GM12878 (cell line): ENCODE data around the gene SLC25A15. TPM values are rescaled to one million over a fixed set of nuclear protein-coding genes. Genes with fewer than 3 reads are reported as not detected.

Experiments used
- ATAC-seq: fragments of 200-7000 bp; cut with Tn5 transposase; 3 replicates; pipeline ENCODE4 v1.9.1; 2020; ENCODE audit warnings: mild to moderate bottlenecking, moderate library complexity
- BruUV-seq: library from RNA; stranded (reverse); fragments of 400-500 nt; replicated peaks from 2 replicates; lab custom pipeline; 2021; lab: Mats Ljungman, UMichigan
- CTCF ChIA-PET: fragments of 300-600 bp; sonication (Branson Sonifier 250); formaldehyde crosslinking; extraction: SDS; loops from one replicate; lab custom pipeline; 2021; ENCODE audit warnings: inconsistent platforms; lab: Yijun Ruan, JAX
- POLR2A ChIA-PET: fragments of 350-600 bp; formaldehyde crosslinking; extraction: SDS; loops from one replicate; lab custom pipeline; 2021; ENCODE audit warnings: inconsistent platforms; lab: Charles Lee
- RAD21 ChIA-PET: fragments of 300-600 bp; sonication (Branson Sonifier 250); formaldehyde crosslinking; loops from one replicate; lab custom pipeline; 2023; ENCODE audit warnings: antibody characterized with exemption; ENCODE audit not compliant: unreplicated experiment; lab: Charles Lee
- SMC1A ChIA-PET: fragments of 300-600 bp; sonication (Branson Sonifier 250); formaldehyde crosslinking; loops from one replicate; lab custom pipeline; 2023; ENCODE audit not compliant: unreplicated experiment, uncharacterized antibody; lab: Charles Lee
- DNase-seq: peaks from one replicate; pipeline ENCODE4 v3.0.0-alpha.2; 2011; ENCODE audit warnings: low read depth, low spot score
- FAIRE-seq: peaks from 3 replicates; lab custom pipeline; 2011; peaks lifted over from hg19 to GRCh38; lab: Jason Lieb, UNC
- H2AFZ ChIP-seq: 2 replicates; pipeline ENCODE4 v1.6.0; 2011; ENCODE audit warnings: low read depth, low read length, control low read depth; ENCODE audit not compliant: control insufficient read depth
- H3K27ac ChIP-seq: 2 replicates; pipeline ENCODE4 v1.5.1; 2011; ENCODE audit warnings: control low read depth; ENCODE audit not compliant: control insufficient read depth, insufficient read depth
- H3K27me3 ChIP-seq, 2 experiments: replicated peaks in 1 of 2; 2 replicates each; pipeline versions ENCODE4 v1.6.0 to v1.6.1; 2011; ENCODE audit warnings: low read length in 1 of 2; ENCODE audit not compliant: control insufficient read depth in 2 of 2, insufficient read depth in 2 of 2
- H3K36me3 ChIP-seq, 2 experiments: 2 replicates each; pipeline ENCODE4 v1.5.1; 2011; ENCODE audit warnings: low read length in 1 of 2; ENCODE audit not compliant: control insufficient read depth in 2 of 2, insufficient read depth in 2 of 2
- H3K4me1 ChIP-seq: 2 replicates; pipeline ENCODE4 v1.6.1; 2011; ENCODE audit warnings: mild to moderate bottlenecking, low read length, moderate library complexity, mixed read lengths; ENCODE audit not compliant: control insufficient read depth, insufficient read depth
- H3K4me2 ChIP-seq: 2 replicates; pipeline ENCODE4 v1.6.0; 2011; ENCODE audit warnings: control low read depth; ENCODE audit not compliant: control insufficient read depth, insufficient read depth
- H3K4me3 ChIP-seq: fragments of 200-600 bp; sonication (generic); 2 replicates; pipeline ENCODE4 v1.5.1; 2016
- H3K79me2 ChIP-seq: 2 replicates; pipeline ENCODE4 v1.6.0; 2011; ENCODE audit warnings: low read length; ENCODE audit not compliant: control insufficient read depth, insufficient read depth
- H3K9ac ChIP-seq: 2 replicates; pipeline ENCODE4 v1.8.0; 2011; ENCODE audit warnings: low read length, control low read depth, mixed read lengths; ENCODE audit not compliant: control insufficient read depth, insufficient read depth
- H3K9me3 ChIP-seq: replicated peaks from 3 replicates; pipeline ENCODE4 v1.5.1; 2011; ENCODE audit warnings: mild to moderate bottlenecking, low read length; ENCODE audit not compliant: control insufficient read depth, insufficient read depth
- H4K20me1 ChIP-seq: 2 replicates; pipeline ENCODE4 v1.6.0; 2011; ENCODE audit not compliant: control insufficient read depth, insufficient read depth
- IRF3 ChIP-seq: fragments of 450-650 bp; IDR thresholded peaks from 2 replicates; pipeline ENCODE4 v1.6.1; 2014; ENCODE audit warnings: mild to moderate bottlenecking
- MXI1 ChIP-seq: fragments of 150-350 bp; IDR thresholded peaks from 2 replicates; pipeline ENCODE4 v1.6.1; 2011; ENCODE audit warnings: low read depth, mild to moderate bottlenecking, inconsistent platforms, low read length, improper control_type of control experiment
- PAX8 ChIP-seq: fragments of 450-650 bp; IDR thresholded peaks from 2 replicates; pipeline ENCODE4 v1.6.1; 2017; ENCODE audit warnings: mild to moderate bottlenecking, moderate library complexity
- RELA ChIP-seq: fragments of 450-650 bp; IDR thresholded peaks from 2 replicates; pipeline ENCODE4 v1.8.0; 2014; ENCODE audit warnings: borderline replicate concordance; ENCODE audit not compliant: partially characterized antibody
- SP1 ChIP-seq: IDR thresholded peaks from one replicate; pipeline ENCODE4 v1.6.1; 2011; ENCODE audit warnings: low read depth, low read length
- TCF7 ChIP-seq: IDR thresholded peaks from 2 replicates; pipeline ENCODE4 v1.6.1; 2014; ENCODE audit warnings: antibody characterized with exemption, borderline replicate concordance
- WRNIP1 ChIP-seq: IDR thresholded peaks from 2 replicates; pipeline ENCODE4 v1.6.1; 2011; ENCODE audit warnings: low read depth, low read length, improper control_type of control experiment, borderline replicate concordance
- ZBTB11 ChIP-seq: fragments of 450-650 bp; formaldehyde crosslinking; IDR thresholded peaks from 2 replicates; pipeline ENCODE4 v1.5.0; 2022; ENCODE audit warnings: mild to moderate bottlenecking, missing genetic modification characterization
- WGBS: methylation state at CpG from one replicate; pipeline ENCODE4 v1.1.6; 2016; ENCODE audit warnings: low lambda C conversion rate; ENCODE audit not compliant: insufficient replicate concordance, insufficient coverage; ENCODE audit errors: missing lambda C conversion rate; 5-methylcytosine and 5-hydroxymethylcytosine counted together
- in situ Hi-C: fragments of 300-500 bp; cut with MboI; formaldehyde crosslinking; loops from 9 replicates; pipeline ENCODE4 v1.14.3; 2018; ENCODE audit warnings: mixed read lengths
- intact Hi-C: fragments of 100-400 bp; cut with micrococcal nuclease; formaldehyde crosslinking; loops from one replicate; pipeline ENCODE4 v1.14.2; 2022; ENCODE audit not compliant: unreplicated experiment
- polyA plus RNA-seq, 11 experiments: library from polyadenylated mRNA; depleted of rRNA in 4 of 11; unstranded in 6 of 11; stranded (reverse) in 5 of 11; fragments of >200 nt; fragmentation: Nextera tagmentation in 4 of 11; fragmentation: Illumina TruSeq in 1 of 11; extraction: Ambion mirVana in 4 of 11; extraction: Trizol in 1 of 11; gene quantifications; 1 replicate in 1 of 11; 2 replicates in 10 of 11; pipeline versions ENCODE4 v1.2.1 to v1.2.3, GENCODE V29; 2011 to 2016; ENCODE audit warnings: inconsistent platforms in 2 of 11, missing spikeins in 2 of 11, low read depth in 1 of 11
- total RNA-seq, 4 experiments: library from RNA; depleted of rRNA in 3 of 4; stranded (reverse); fragments of >200 nt in 3 of 4; fragmentation: Illumina TruSeq in 1 of 4; extraction: Trizol in 1 of 4; gene quantifications; 2 replicates each; pipeline versions ENCODE4 v1.2.1 to v1.2.3, GENCODE V29; 2013 to 2021

The SLC25A15 gene
- total and polyA plus RNA-seq, 10 of the 15 experiments (the other 5 are each of a cell fraction or from before 2014, with no cell fraction given): 2.7 to 20.6 (median 15.0) TPM

GRCh38 chr13:40800559-40800958 lies 11.1 kb downstream of the SLC25A15 start:
- ChIA-PET RAD21 (no interaction called here), POLR2A (no interaction called here), SMC1A (no interaction called here), CTCF (interaction anchor here (0.6 to 1.3 kb wide), 4 partner anchors 14 to 195 kb away, joined by 3 to 4 read pairs (median 4); no protein-coding TSS in a partner anchor)
- in situ Hi-C loops: no loop called here
- ATAC-seq (no peak), DNase-seq (no peak), FAIRE-seq (no peak)
- Histone ChIP-seq H3K9ac (no peak overlapping the region), H3K4me1 (no peaks in the 10 kb centered on the region), H3K4me3 (no peak overlapping the region), H2AFZ (no peak overlapping the region), H3K27ac (no peak overlapping the region), H3K9me3 (no peaks in the 10 kb centered on the region), H3K79me2 (no peaks in the 10 kb centered on the region), H3K36me3 (peaks cover 0 to 4% of the 10 kb centered on the region in 2 experiments; a peak in 2 of 4 replicates), H4K20me1 (no peaks in the 10 kb centered on the region), H3K4me2 (no peak overlapping the region), H3K27me3 (no peaks in the 10 kb centered on the region)
- 90% methylated on average over 5 of the region's 5 CpGs for WGBS
- BruUV-seq: no TSS peak
- TF ChIP-seq SP1: no peak
- TF ChIP-seq MXI1: no peak
- TF ChIP-seq PAX8: no peak
- no peak for TF ChIP-seq RELA
- TF ChIP-seq WRNIP1: no peak
- no peak for TF ChIP-seq ZBTB11 (CRISPR knock-in tag)
- no peak for TF ChIP-seq TCF7
- no peak for TF ChIP-seq IRF3
- intact Hi-C loops: no loop called here
